ENCODE data around the gene HAP1. TPM values are rescaled to one million over a fixed set of nuclear protein-coding genes. Genes with fewer than 3 reads are reported as not detected.

Gene HAP1
- total RNA-seq, 1 donor from 2014 or later = 0.96 TPM

- Histone ChIP-seq H3K27me3 (ENCODE audit: control insufficient read depth, insufficient read depth, low read length) (peaks cover 42% of the 10 kb centered on the region), H3K4me3 (ENCODE audit: low read depth, low read length) (no peak overlapping the region), H3K36me3 (ENCODE audit: control insufficient read depth, insufficient read depth, low read length) (no peaks in the 10 kb centered on the region)
- TF ChIP-seq CTCF (IDR thresholded peaks at IDR 0.05; ENCODE audit: insufficient read depth, low read length, poor library complexity, severe bottlenecking) = no peak
- no peak for DNase-seq (ENCODE audit: low read depth)
These were observed 2.7 kb upstream of the HAP1 start for GRCh38 chr17:41736983-41737679.

- Histone ChIP-seq H3K36me3 (ENCODE audit: control insufficient read depth, insufficient read depth, low read length) (no peaks in the 10 kb centered on the region), H3K27me3 (ENCODE audit: control insufficient read depth, insufficient read depth, low read length) (peaks cover 52% of the 10 kb centered on the region), H3K4me3 (ENCODE audit: low read depth, low read length) (no peak overlapping the region)
- TF ChIP-seq CTCF (IDR thresholded peaks at IDR 0.05; ENCODE audit: insufficient read depth, low read length, poor library complexity, severe bottlenecking) = no peak
- no peak for DNase-seq (ENCODE audit: low read depth)
These were observed 1.3 kb upstream of the HAP1 start for GRCh38 chr17:41735744-41736143.

GRCh38 chr17:41734949-41735313, 488 bp upstream of the HAP1 start:
- no peak for DNase-seq (ENCODE audit: low read depth)
- Histone ChIP-seq H3K27me3 (ENCODE audit: control insufficient read depth, insufficient read depth, low read length) (peaks cover 56% of the 10 kb centered on the region), H3K36me3 (ENCODE audit: control insufficient read depth, insufficient read depth, low read length) (no peaks in the 10 kb centered on the region), H3K4me3 (ENCODE audit: low read depth, low read length) (peak overlapping the region; percentile 39)
- TF ChIP-seq CTCF (IDR thresholded peaks at IDR 0.05; ENCODE audit: insufficient read depth, low read length, poor library complexity, severe bottlenecking) = no peak

- Histone ChIP-seq H3K27me3 (ENCODE audit: control insufficient read depth, insufficient read depth, low read length) (peaks cover 56% of the 10 kb centered on the region), H3K4me3 (ENCODE audit: low read depth, low read length) (peak overlapping the region; percentile 39), H3K36me3 (ENCODE audit: control insufficient read depth, insufficient read depth, low read length) (no peaks in the 10 kb centered on the region)
- no peak for DNase-seq (ENCODE audit: low read depth)
- no peak for TF ChIP-seq CTCF (IDR thresholded peaks at IDR 0.05; ENCODE audit: insufficient read depth, low read length, poor library complexity, severe bottlenecking)
These were observed 900 bp downstream of the HAP1 start for GRCh38 chr17:41733348-41734138.

DNA sequence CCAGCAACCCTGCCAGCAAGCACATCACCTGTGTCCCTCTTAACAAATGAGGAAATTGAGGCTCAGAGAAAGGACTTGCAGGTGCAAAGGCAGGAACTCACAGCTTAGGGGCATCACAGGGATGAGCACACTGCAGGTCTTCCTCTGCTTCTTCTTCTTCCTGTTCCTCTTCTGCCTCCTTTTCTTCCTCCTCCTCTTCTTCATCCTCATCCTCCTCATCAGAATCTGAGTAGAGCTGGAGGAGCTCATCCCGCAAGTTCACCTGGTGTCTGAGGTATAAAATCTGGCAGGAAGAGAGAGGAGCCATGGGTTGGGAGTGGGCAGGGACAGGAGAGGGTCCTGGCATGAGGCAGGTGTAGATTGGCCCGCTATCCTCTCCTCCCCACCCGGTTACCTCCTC, 2.6 kb downstream of the HAP1 start:
- no peak overlapping the region for H3K4me3 ChIP-seq (ENCODE audit: low read depth, low read length)
- peaks cover 51% of the 10 kb centered on the region for H3K27me3 ChIP-seq (ENCODE audit: control insufficient read depth, insufficient read depth, low read length)
- no peak for DNase-seq (ENCODE audit: low read depth)
- no peaks in the 10 kb centered on the region for H3K36me3 ChIP-seq (ENCODE audit: control insufficient read depth, insufficient read depth, low read length)
- no peak for TF ChIP-seq CTCF (IDR thresholded peaks at IDR 0.05; ENCODE audit: insufficient read depth, low read length, poor library complexity, severe bottlenecking)

All from kidney epithelial cell (primary cell).